ENCODE data around the gene DAB2. TPM values are rescaled to one million over a fixed set of nuclear protein-coding genes. Genes with fewer than 3 reads are reported as not detected.
A peak's percentile ranks its signal among the peaks of the same experiment; 100 is the strongest.

The DAB2 gene
- total and polyA plus RNA-seq, 2 experiments from 2014 or later = 266 to 533 TPM

DNA sequence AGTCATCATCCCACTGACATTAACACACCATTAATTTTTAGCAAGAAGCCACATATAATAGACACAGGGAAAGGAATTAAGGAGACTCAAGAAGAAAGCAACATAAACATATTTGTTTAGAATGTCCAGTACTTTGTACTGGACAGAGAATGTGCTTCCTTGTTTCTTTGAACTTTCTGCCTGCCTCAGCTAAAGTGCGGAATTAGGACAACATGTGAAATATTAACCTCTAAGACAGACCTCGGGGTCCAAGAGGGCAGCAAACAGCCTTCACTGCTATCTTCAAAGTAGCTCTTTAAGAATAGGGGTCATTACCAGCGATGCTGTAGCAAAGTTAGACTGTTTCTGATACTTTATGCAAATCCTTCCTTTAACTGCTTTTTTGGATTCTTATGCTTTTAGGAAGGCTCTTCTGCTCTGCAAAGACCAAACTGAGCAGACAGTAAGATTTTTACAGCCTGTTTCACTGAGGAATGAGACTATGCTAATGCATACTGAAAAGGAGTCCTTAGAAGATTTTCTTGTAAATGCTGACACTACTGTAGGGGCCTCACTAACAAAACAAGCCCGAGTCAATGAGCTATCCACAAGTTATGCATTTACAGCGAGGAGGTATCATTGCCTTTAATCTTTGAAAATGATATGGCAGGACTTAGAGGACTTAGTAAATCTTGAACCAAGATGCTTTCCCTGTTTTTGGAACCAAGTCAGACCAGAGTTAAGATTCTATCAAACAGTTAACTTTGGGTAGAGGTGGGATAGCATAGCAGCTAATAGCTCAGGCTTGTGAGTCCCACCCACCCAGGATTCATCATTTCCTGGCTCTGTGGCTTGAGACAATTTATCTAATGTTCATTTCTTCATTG, 23.8 kb downstream of the DAB2 start:
- Histone ChIP-seq H3K9me2 (ENCODE audit: insufficient read depth) (no peaks in the 10 kb centered on the region), H2AFZ (no peak overlapping the region), H3K36me3 (ENCODE audit: low read depth) (peaks cover 71% of the 10 kb centered on the region), H3K4me2 (ENCODE audit: unreplicated experiment) (peak overlapping the region; percentile 30), H3K9me3 (ENCODE audit: low read depth) (no peaks in the 10 kb centered on the region), H3K27me3 (replicated peaks; ENCODE audit: insufficient read depth) (no peaks in the 10 kb centered on the region), H3K9ac (peak overlapping the region; percentile 28), H3K4me1 (ENCODE audit: insufficient read depth) (peaks cover 84% of the 10 kb centered on the region), H3K27ac (peak overlapping the region; percentile 98), H3K79me2 (ENCODE audit: insufficient read depth) (peaks cover 96% of the 10 kb centered on the region), H3F3A (ENCODE audit: insufficient read depth) (peaks cover 93% of the 10 kb centered on the region), H4K20me1 (ENCODE audit: insufficient read depth) (peaks cover 17% of the 10 kb centered on the region; the same call in 1 of the 2 replicates), H3K4me3 (no peak overlapping the region)
- TF ChIP-seq EZH2phosphoT487 (IDR thresholded peaks at IDR 0.05; ENCODE audit: insufficient read depth, low read depth) = no peak
- TF ChIP-seq EZH2 (IDR thresholded peaks at IDR 0.05; ENCODE audit: insufficient read depth, poor library complexity, severe bottlenecking) = no peak
- 37 to 38% methylated on average over 5 of the region's 5 CpGs for WGBS, 2 experiments (ENCODE audit: low coverage in 1 of 2, low lambda C conversion rate in 2 of 2, missing lambda C conversion rate in 2 of 2)
- peak; percentile 43 for DNase-seq
- in situ Hi-C loops (cut with MboI) = no loop called here

DNA sequence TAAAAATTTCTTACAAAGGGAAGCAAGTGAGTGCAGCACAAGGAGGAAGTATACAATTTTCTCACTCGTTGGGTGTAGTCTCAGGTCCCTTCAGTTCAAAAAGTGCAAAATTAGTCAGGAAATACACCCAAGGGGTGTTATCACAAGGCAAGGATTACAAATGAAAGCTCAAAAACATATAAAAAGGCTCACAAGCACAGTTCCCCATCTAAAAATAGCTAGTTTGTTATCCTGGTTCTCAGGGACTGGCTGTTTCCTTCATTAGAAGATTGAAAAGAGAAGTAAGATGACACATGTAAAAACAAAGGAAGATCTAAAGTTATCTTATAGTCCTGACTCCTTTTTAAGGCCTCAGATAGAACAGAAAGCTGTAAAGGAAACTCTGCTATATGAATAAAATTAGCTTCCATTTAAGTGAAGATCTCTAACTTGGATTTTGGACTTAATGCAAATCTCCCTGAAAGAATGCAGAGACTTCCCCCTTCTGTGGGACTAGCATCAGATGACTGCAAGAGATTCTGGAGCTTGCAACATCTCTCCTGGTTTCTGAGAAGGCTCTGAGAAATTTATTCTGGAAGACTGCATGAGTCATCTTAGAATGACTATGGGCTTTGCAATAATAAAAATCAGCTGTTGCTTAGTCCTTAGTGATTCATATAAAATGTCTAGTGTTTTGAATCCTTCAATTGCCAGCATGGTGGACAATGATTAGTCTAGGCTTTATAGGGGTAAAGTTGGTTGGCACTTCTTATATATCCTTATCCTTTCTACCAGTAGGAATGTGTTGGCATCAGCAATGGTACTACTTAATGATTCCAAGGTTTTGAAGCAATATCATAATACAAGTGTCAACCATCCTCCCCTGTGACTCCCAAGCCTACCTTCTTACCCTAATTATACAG, 25.4 kb downstream of the DAB2 start:
- no peak overlapping the region for H2AFZ ChIP-seq
- peaks cover 4% of the 10 kb centered on the region; the same call in 1 of the 2 replicates for H4K20me1 ChIP-seq (ENCODE audit: insufficient read depth)
- H3K9me2 ChIP-seq (ENCODE audit: insufficient read depth) = no peaks in the 10 kb centered on the region
- H3F3A ChIP-seq (ENCODE audit: insufficient read depth) = peaks cover 91% of the 10 kb centered on the region
- no peak for TF ChIP-seq EZH2 (IDR thresholded peaks at IDR 0.05; ENCODE audit: insufficient read depth, poor library complexity, severe bottlenecking)
- no peak for TF ChIP-seq EZH2phosphoT487 (IDR thresholded peaks at IDR 0.05; ENCODE audit: insufficient read depth, low read depth)
- peak overlapping the region; percentile 98 for H3K27ac ChIP-seq
- H3K79me2 ChIP-seq (ENCODE audit: insufficient read depth) = peaks cover 96% of the 10 kb centered on the region
- H3K9ac ChIP-seq = peak overlapping the region; percentile 79
- H3K4me3 ChIP-seq = peak overlapping the region; percentile 48
- 21 to 36% methylated on average over 1 of the region's 1 CpG for WGBS, 2 experiments (ENCODE audit: low coverage in 1 of 2, low lambda C conversion rate in 2 of 2, missing lambda C conversion rate in 2 of 2)
- peaks cover 68% of the 10 kb centered on the region for H3K36me3 ChIP-seq (ENCODE audit: low read depth)
- peak; percentile 98 for DNase-seq
- peaks cover 87% of the 10 kb centered on the region for H3K4me1 ChIP-seq (ENCODE audit: insufficient read depth)
- in situ Hi-C loops (cut with MboI) = no loop called here
- peak overlapping the region; percentile 77 for H3K4me2 ChIP-seq (ENCODE audit: unreplicated experiment)
- H3K9me3 ChIP-seq (ENCODE audit: low read depth) = no peaks in the 10 kb centered on the region
- no peaks in the 10 kb centered on the region for H3K27me3 ChIP-seq (replicated peaks; ENCODE audit: insufficient read depth)

DNA sequence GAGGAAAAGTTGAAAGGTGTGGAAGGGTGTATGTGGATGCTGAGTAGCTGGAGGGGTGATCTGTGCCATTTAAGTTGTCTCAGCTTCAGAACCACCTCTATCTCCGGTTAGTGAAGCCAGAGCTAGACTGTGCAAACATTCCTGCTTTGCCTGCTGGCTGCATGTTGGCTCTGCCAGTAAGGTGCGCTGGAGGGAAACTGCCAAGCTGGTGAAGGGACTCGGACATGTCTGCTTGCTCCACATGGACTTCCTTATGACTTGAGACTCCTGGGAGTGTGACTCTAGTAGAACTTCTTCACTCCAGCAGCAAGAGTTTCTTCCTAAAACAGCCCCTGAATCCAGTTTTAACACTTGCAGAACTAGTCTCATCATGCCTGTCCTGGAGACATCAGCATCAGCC, 27.9 kb downstream of the DAB2 start:
- Histone ChIP-seq H3K9ac (no peak overlapping the region), H3F3A (ENCODE audit: insufficient read depth) (peaks cover 92% of the 10 kb centered on the region), H3K4me3 (no peak overlapping the region), H3K36me3 (ENCODE audit: low read depth) (peaks cover 71% of the 10 kb centered on the region), H3K27ac (peak overlapping the region; percentile 98), H3K4me2 (ENCODE audit: unreplicated experiment) (no peak overlapping the region), H2AFZ (no peak overlapping the region), H3K27me3 (replicated peaks; ENCODE audit: insufficient read depth) (no peaks in the 10 kb centered on the region), H3K9me2 (ENCODE audit: insufficient read depth) (no peaks in the 10 kb centered on the region), H3K79me2 (ENCODE audit: insufficient read depth) (peaks cover 96% of the 10 kb centered on the region), H4K20me1 (ENCODE audit: insufficient read depth) (no peaks in the 10 kb centered on the region), H3K4me1 (ENCODE audit: insufficient read depth) (peaks cover 82% of the 10 kb centered on the region), H3K9me3 (ENCODE audit: low read depth) (no peaks in the 10 kb centered on the region)
- no peak for TF ChIP-seq EZH2 (IDR thresholded peaks at IDR 0.05; ENCODE audit: insufficient read depth, poor library complexity, severe bottlenecking)
- TF ChIP-seq EZH2phosphoT487 (IDR thresholded peaks at IDR 0.05; ENCODE audit: insufficient read depth, low read depth) = no peak
- in situ Hi-C loops (cut with MboI) = no loop called here
- 83 to 84% methylated on average over 3 of the region's 3 CpGs for WGBS, 2 experiments (ENCODE audit: low coverage in 1 of 2, low lambda C conversion rate in 2 of 2, missing lambda C conversion rate in 2 of 2)
- DNase-seq = no peak

DNA sequence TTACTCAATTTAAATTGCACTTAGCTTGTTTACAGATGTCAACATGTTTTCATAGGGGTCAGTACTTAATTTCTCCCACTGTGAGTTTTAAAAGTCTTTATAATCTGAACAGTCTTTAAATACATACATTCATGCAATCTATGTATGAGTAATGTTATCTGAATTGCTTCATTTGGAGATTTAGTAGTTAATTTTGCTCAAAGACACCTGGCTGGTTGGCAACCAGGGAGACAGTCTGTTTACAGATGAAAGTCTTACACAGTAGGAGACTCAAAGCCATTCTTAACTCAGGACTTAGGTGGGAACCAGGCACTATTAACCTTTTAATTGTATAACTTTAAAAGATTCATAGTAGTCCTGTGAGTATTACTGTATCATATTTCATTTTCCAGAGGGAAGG, 29.3 kb downstream of the DAB2 start:
- H3K79me2 ChIP-seq (ENCODE audit: insufficient read depth) = peaks cover 95% of the 10 kb centered on the region
- H3K27me3 ChIP-seq (replicated peaks; ENCODE audit: insufficient read depth) = no peaks in the 10 kb centered on the region
- H3K9ac ChIP-seq = peak overlapping the region; percentile 71
- TF ChIP-seq EZH2phosphoT487 (IDR thresholded peaks at IDR 0.05; ENCODE audit: insufficient read depth, low read depth) (no peak), EZH2 (IDR thresholded peaks at IDR 0.05; ENCODE audit: insufficient read depth, poor library complexity, severe bottlenecking) (no peak)
- peak overlapping the region; percentile 98 for H3K27ac ChIP-seq
- H4K20me1 ChIP-seq (ENCODE audit: insufficient read depth) = peaks cover 4% of the 10 kb centered on the region; the same call in 1 of the 2 replicates
- peaks cover 93% of the 10 kb centered on the region for H3F3A ChIP-seq (ENCODE audit: insufficient read depth)
- peaks cover 77% of the 10 kb centered on the region for H3K4me1 ChIP-seq (ENCODE audit: insufficient read depth)
- peaks cover 79% of the 10 kb centered on the region for H3K36me3 ChIP-seq (ENCODE audit: low read depth)
- in situ Hi-C loops (cut with MboI) = no loop called here
- peak overlapping the region; percentile 30; the same call in 1 of the 2 replicates for H3K4me3 ChIP-seq
- H3K4me2 ChIP-seq (ENCODE audit: unreplicated experiment) = peak overlapping the region; percentile 47
- H2AFZ ChIP-seq = no peak overlapping the region
- no peaks in the 10 kb centered on the region for H3K9me3 ChIP-seq (ENCODE audit: low read depth)
- DNase-seq = no peak
- no peaks in the 10 kb centered on the region for H3K9me2 ChIP-seq (ENCODE audit: insufficient read depth)
